H1 (cell line): ENCODE data around the gene FAT1. TPM values are rescaled to one million over a fixed set of nuclear protein-coding genes. Genes with fewer than 3 reads are reported as not detected.

ENCODE experiments used
- SIN3A ChIP-seq, 2 experiments: IDR thresholded peaks in 1 of 2; conservative IDR thresholded peaks in 1 of 2; 2 replicates each; pipeline ENCODE4 v1.6.1; 2011 to 2012; ENCODE audit warnings: low read length in 2 of 2, improper control_type of control experiment in 1 of 2, low read depth in 1 of 2, mild to moderate bottlenecking in 1 of 2
- SP1 ChIP-seq: IDR thresholded peaks from 2 replicates; pipeline ENCODE4 v1.6.1; 2011; ENCODE audit warnings: low read depth, low read length
- polyA plus RNA-seq, 7 experiments: library from polyadenylated mRNA; depleted of rRNA in 3 of 7; stranded (reverse) in 5 of 7; unstranded in 2 of 7; fragments of >200 nt in 5 of 7; fragments of 200-250 nt in 2 of 7; gene quantifications; 1 replicate in 5 of 7; 2 replicates in 1 of 7; 4 replicates in 1 of 7; pipeline versions ENCODE4 v1.2.1 to v1.2.3, GENCODE V29; 2011 to 2013; ENCODE audit warnings: missing spikeins in 2 of 7, mixed read lengths in 2 of 7
- total RNA-seq: library from RNA; stranded (reverse); fragmentation: NEBNext Ultra II Directional; extraction: Animal tissue kit (Norgen Biotek cat#: 25700); gene quantifications from 2 replicates; pipeline ENCODE4 v1.2.1, GENCODE V29; 2021
- TF ChIP-seq, protein P1 (sequence below): IDR thresholded peaks from 2 replicates; pipeline ENCODE4 v1.6.1; 2012; ENCODE audit warnings: low read length, inconsistent platforms
- TF ChIP-seq, protein P2 (sequence below): IDR thresholded peaks from 2 replicates; pipeline ENCODE4 v1.6.1; 2011; ENCODE audit warnings: low read length, improper control_type of control experiment
- TF ChIP-seq, protein P3 (sequence below): IDR thresholded peaks from 2 replicates; pipeline ENCODE4 v1.6.1; 2012; ENCODE audit warnings: inconsistent platforms

FAT1 gene
- total and polyA plus RNA-seq, 2 of the 8 experiments (the other 6 are each of a cell fraction or from before 2014, with no cell fraction given): 94.4 to 137 TPM

- TF ChIP-seq, protein P1, sequence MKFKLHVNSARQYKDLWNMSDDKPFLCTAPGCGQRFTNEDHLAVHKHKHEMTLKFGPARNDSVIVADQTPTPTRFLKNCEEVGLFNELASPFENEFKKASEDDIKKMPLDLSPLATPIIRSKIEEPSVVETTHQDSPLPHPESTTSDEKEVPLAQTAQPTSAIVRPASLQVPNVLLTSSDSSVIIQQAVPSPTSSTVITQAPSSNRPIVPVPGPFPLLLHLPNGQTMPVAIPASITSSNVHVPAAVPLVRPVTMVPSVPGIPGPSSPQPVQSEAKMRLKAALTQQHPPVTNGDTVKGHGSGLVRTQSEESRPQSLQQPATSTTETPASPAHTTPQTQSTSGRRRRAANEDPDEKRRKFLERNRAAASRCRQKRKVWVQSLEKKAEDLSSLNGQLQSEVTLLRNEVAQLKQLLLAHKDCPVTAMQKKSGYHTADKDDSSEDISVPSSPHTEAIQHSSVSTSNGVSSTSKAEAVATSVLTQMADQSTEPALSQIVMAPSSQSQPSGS: no peak
- TF ChIP-seq, protein P2, sequence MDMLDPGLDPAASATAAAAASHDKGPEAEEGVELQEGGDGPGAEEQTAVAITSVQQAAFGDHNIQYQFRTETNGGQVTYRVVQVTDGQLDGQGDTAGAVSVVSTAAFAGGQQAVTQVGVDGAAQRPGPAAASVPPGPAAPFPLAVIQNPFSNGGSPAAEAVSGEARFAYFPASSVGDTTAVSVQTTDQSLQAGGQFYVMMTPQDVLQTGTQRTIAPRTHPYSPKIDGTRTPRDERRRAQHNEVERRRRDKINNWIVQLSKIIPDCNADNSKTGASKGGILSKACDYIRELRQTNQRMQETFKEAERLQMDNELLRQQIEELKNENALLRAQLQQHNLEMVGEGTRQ: no peak
- TF ChIP-seq SP1 (no peak), SIN3A (conservative IDR thresholded peaks at IDR 0.05 in 1 of 2, IDR thresholded peaks at IDR 0.05 in 1 of 2; ENCODE audit: low read depth in 1 of 2, low read length in 2 of 2) (no peak)
- TF ChIP-seq, protein P3, sequence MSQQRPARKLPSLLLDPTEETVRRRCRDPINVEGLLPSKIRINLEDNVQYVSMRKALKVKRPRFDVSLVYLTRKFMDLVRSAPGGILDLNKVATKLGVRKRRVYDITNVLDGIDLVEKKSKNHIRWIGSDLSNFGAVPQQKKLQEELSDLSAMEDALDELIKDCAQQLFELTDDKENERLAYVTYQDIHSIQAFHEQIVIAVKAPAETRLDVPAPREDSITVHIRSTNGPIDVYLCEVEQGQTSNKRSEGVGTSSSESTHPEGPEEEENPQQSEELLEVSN: no peak
These were observed 15.7 kb upstream of the FAT1 start (continued) for GRCh38 chr4:186739317-186739716.
